Islet precursor cell (in vitro differentiated cells): Measurements from ENCODE around the gene PRSS27.
"Not testable (repeated sequence)": the region's sequence is repeated elsewhere in the genome, so short reads cannot be mapped to it uniquely, and the experiment has no call there.

Source experiments
- DNase-seq: peaks from one replicate; pipeline ENCODE4 v3.0.0-alpha.2; 2018

PRSS27 gene

GRCh38 chr16:2707368-2708289 lies 12.4 kb downstream of the PRSS27 start:
- no peak for DNase-seq

- no peak for DNase-seq
Measured at GRCh38 chr16:2706611-2707311, 13.3 kb downstream of the PRSS27 start.

- DNase-seq, result no peak
Measured at GRCh38 chr16:2706085-2706484, 13.9 kb downstream of the PRSS27 start.

- no peak for DNase-seq
Measured at GRCh38 chr16:2705351-2705750, 14.7 kb downstream of the PRSS27 start.

GRCh38 chr16:2704983-2705275 lies 15.1 kb downstream of the PRSS27 start:
- no peak for DNase-seq

- DNase-seq, result no peak
Measured at GRCh38 chr16:2704166-2704982, 15.7 kb downstream of the PRSS27 start.

GRCh38 chr16:2702871-2703745 lies 16.9 kb downstream of the PRSS27 start:
- DNase-seq, result no peak

GRCh38 chr16:2702438-2702825 lies 17.6 kb downstream of the PRSS27 start:
- no peak for DNase-seq

- DNase-seq, result no peak
Measured at GRCh38 chr16:2701713-2702437, 18.1 kb downstream of the PRSS27 start.

GRCh38 chr16:2701272-2701671 lies 18.8 kb downstream of the PRSS27 start:
- DNase-seq, result no peak

- no peak for DNase-seq
Measured at GRCh38 chr16:2700786-2701185, 19.2 kb downstream of the PRSS27 start.

- no peak for DNase-seq
Measured at GRCh38 chr16:2699791-2700600, 20.0 kb downstream of the PRSS27 start.

GRCh38 chr16:2698965-2699750 lies 20.9 kb downstream of the PRSS27 start:
- no peak for DNase-seq

- DNase-seq, result no peak
Measured at GRCh38 chr16:2698103-2698870, 21.7 kb downstream of the PRSS27 start.

- DNase-seq, result no peak
Measured at GRCh38 chr16:2697401-2697948, 22.5 kb downstream of the PRSS27 start.

GRCh38 chr16:2696601-2697250 lies 23.3 kb downstream of the PRSS27 start:
- DNase-seq, result not testable (repeated sequence)

GRCh38 chr16:2692948-2693651 lies 26.9 kb downstream of the PRSS27 start:
- DNase-seq, result no peak
